ENCODE measurements around the gene KIF19. TPM values are rescaled to one million over a fixed set of nuclear protein-coding genes. Genes with fewer than 3 reads are reported as not detected.
A peak's percentile ranks its signal among the peaks of the same experiment; 100 is the strongest.

KIF19 gene
- total and polyA plus RNA-seq, 2 experiments from 2014 or later: not detected

- DNase-seq: no peak
- no peaks in the 10 kb centered on the region for H3K4me1 ChIP-seq (ENCODE audit: insufficient read depth)
- no peaks in the 10 kb centered on the region for H3F3A ChIP-seq (ENCODE audit: insufficient read depth)
- no peaks in the 10 kb centered on the region for H3K36me3 ChIP-seq (ENCODE audit: low read depth)
- in situ Hi-C loops (cut with MboI): no loop called here
- H4K20me1 ChIP-seq (ENCODE audit: insufficient read depth): no peaks in the 10 kb centered on the region
- no peak overlapping the region for H3K4me3 ChIP-seq
- H3K79me2 ChIP-seq (ENCODE audit: insufficient read depth): no peaks in the 10 kb centered on the region
- no peak overlapping the region for H3K9ac ChIP-seq
- H3K27ac ChIP-seq: no peak overlapping the region
- H2AFZ ChIP-seq: no peak overlapping the region
- H3K27me3 ChIP-seq (replicated peaks; ENCODE audit: insufficient read depth): no peaks in the 10 kb centered on the region
- H3K4me2 ChIP-seq (ENCODE audit: unreplicated experiment): no peak overlapping the region
- 78 to 83% methylated on average over 3 of the region's 3 CpGs for WGBS, 2 experiments (ENCODE audit: low coverage in 1 of 2, low lambda C conversion rate in 2 of 2, missing lambda C conversion rate in 2 of 2)
- TF ChIP-seq EZH2 (IDR thresholded peaks at IDR 0.05; ENCODE audit: insufficient read depth, poor library complexity, severe bottlenecking): no peak
- no peak for TF ChIP-seq EZH2phosphoT487 (IDR thresholded peaks at IDR 0.05; ENCODE audit: insufficient read depth, low read depth)
- no peaks in the 10 kb centered on the region for H3K9me2 ChIP-seq (ENCODE audit: insufficient read depth)
- H3K9me3 ChIP-seq (ENCODE audit: low read depth): no peaks in the 10 kb centered on the region
These were observed 59.2 kb downstream of the KIF19 start for GRCh38 chr17:74385201-74385600.

- peak; percentile 47 for DNase-seq
- TF ChIP-seq EZH2 (IDR thresholded peaks at IDR 0.05; ENCODE audit: insufficient read depth, poor library complexity, severe bottlenecking) (no peak), EZH2phosphoT487 (IDR thresholded peaks at IDR 0.05; ENCODE audit: insufficient read depth, low read depth) (no peak)
- Histone ChIP-seq H3K27ac (no peak overlapping the region), H3K4me1 (ENCODE audit: insufficient read depth) (no peaks in the 10 kb centered on the region), H3K9ac (no peak overlapping the region), H3K9me2 (ENCODE audit: insufficient read depth) (no peaks in the 10 kb centered on the region), H3K4me2 (ENCODE audit: unreplicated experiment) (no peak overlapping the region), H3K4me3 (no peak overlapping the region), H3K9me3 (ENCODE audit: low read depth) (no peaks in the 10 kb centered on the region), H3K36me3 (ENCODE audit: low read depth) (no peaks in the 10 kb centered on the region), H3F3A (ENCODE audit: insufficient read depth) (no peaks in the 10 kb centered on the region), H3K27me3 (replicated peaks; ENCODE audit: insufficient read depth) (no peaks in the 10 kb centered on the region), H3K79me2 (ENCODE audit: insufficient read depth) (no peaks in the 10 kb centered on the region), H4K20me1 (ENCODE audit: insufficient read depth) (no peaks in the 10 kb centered on the region), H2AFZ (no peak overlapping the region)
- in situ Hi-C loops (cut with MboI): no loop called here
- 52% methylated on average over 8 of the region's 8 CpGs for WGBS, 2 experiments (ENCODE audit: low coverage in 1 of 2, low lambda C conversion rate in 2 of 2, missing lambda C conversion rate in 2 of 2)
These were observed 60.4 kb downstream of the KIF19 start for GRCh38 chr17:74386386-74386785.

GRCh38 chr17:74387365-74388218 is 61.6 kb downstream of the KIF19 start:
- TF ChIP-seq EZH2 (IDR thresholded peaks at IDR 0.05; ENCODE audit: insufficient read depth, poor library complexity, severe bottlenecking) (no peak), EZH2phosphoT487 (IDR thresholded peaks at IDR 0.05; ENCODE audit: insufficient read depth, low read depth) (no peak)
- in situ Hi-C loops (cut with MboI): no loop called here
- 55 to 56% methylated on average over 17 of the region's 17 CpGs for WGBS, 2 experiments (ENCODE audit: low coverage in 1 of 2, low lambda C conversion rate in 2 of 2, missing lambda C conversion rate in 2 of 2)

GRCh38 chr17:74389084-74389753 is 63.2 kb downstream of the KIF19 start:
- H3K9ac ChIP-seq: no peak overlapping the region
- no peak overlapping the region for H2AFZ ChIP-seq
- WGBS, 2 experiments (ENCODE audit: low coverage in 1 of 2, low lambda C conversion rate in 2 of 2, missing lambda C conversion rate in 2 of 2): 43 to 46% methylated on average over 12 of the region's 12 CpGs
- TF ChIP-seq EZH2 (IDR thresholded peaks at IDR 0.05; ENCODE audit: insufficient read depth, poor library complexity, severe bottlenecking) (no peak), EZH2phosphoT487 (IDR thresholded peaks at IDR 0.05; ENCODE audit: insufficient read depth, low read depth) (no peak)
- H3K4me1 ChIP-seq (ENCODE audit: insufficient read depth): no peaks in the 10 kb centered on the region
- no peak overlapping the region for H3K4me3 ChIP-seq
- no peaks in the 10 kb centered on the region for H3K9me3 ChIP-seq (ENCODE audit: low read depth)
- H3K9me2 ChIP-seq (ENCODE audit: insufficient read depth): no peaks in the 10 kb centered on the region
- H3F3A ChIP-seq (ENCODE audit: insufficient read depth): peaks cover 4% of the 10 kb centered on the region; the same call in 1 of the 2 replicates
- H3K27ac ChIP-seq: no peak overlapping the region
- no peaks in the 10 kb centered on the region for H4K20me1 ChIP-seq (ENCODE audit: insufficient read depth)
- in situ Hi-C loops (cut with MboI): no loop called here
- no peaks in the 10 kb centered on the region for H3K27me3 ChIP-seq (replicated peaks; ENCODE audit: insufficient read depth)
- H3K4me2 ChIP-seq (ENCODE audit: unreplicated experiment): no peak overlapping the region
- H3K36me3 ChIP-seq (ENCODE audit: low read depth): no peaks in the 10 kb centered on the region
- DNase-seq: no peak
- no peaks in the 10 kb centered on the region for H3K79me2 ChIP-seq (ENCODE audit: insufficient read depth)

More at GRCh38 chr17:74387365-74388218, 61.6 kb downstream of the KIF19 start:
- Histone ChIP-seq H3K4me1 (ENCODE audit: insufficient read depth) (no peaks in the 10 kb centered on the region), H3K79me2 (ENCODE audit: insufficient read depth) (no peaks in the 10 kb centered on the region), H2AFZ (no peak overlapping the region), H3K27ac (no peak overlapping the region), H3K27me3 (replicated peaks; ENCODE audit: insufficient read depth) (no peaks in the 10 kb centered on the region), H3K36me3 (ENCODE audit: low read depth) (no peaks in the 10 kb centered on the region), H3K9me3 (ENCODE audit: low read depth) (no peaks in the 10 kb centered on the region), H3F3A (ENCODE audit: insufficient read depth) (no peaks in the 10 kb centered on the region), H3K9ac (no peak overlapping the region), H3K9me2 (ENCODE audit: insufficient read depth) (no peaks in the 10 kb centered on the region), H3K4me2 (ENCODE audit: unreplicated experiment) (no peak overlapping the region), H4K20me1 (ENCODE audit: insufficient read depth) (no peaks in the 10 kb centered on the region), H3K4me3 (no peak overlapping the region)
- no peak for DNase-seq

Measured in GM23248 (cell line).